NB4 (cell line): ENCODE measurements around the gene NT5C.
"Not testable (repeated sequence)": the region's sequence is repeated elsewhere in the genome, so short reads cannot be mapped to it uniquely, and the experiment has no call there.

ENCODE experiments used
- DNase-seq: peaks from one replicate; pipeline ENCODE4 v3.0.0; 2010; ENCODE audit warnings: low read depth
- H3K4me3 ChIP-seq: one replicate; pipeline ENCODE4 v1.5.1; 2011; ENCODE audit warnings: mild to moderate bottlenecking, low read depth, low read length, moderate library complexity
- MYC ChIP-seq: IDR thresholded peaks from 2 replicates; pipeline ENCODE4 v1.6.1; 2011; ENCODE audit warnings: low read depth, low read length
- POLR2A ChIP-seq: IDR thresholded peaks from 2 replicates; pipeline ENCODE4 v1.6.1; 2011; ENCODE audit warnings: mild to moderate bottlenecking; ENCODE audit not compliant: insufficient read length; ENCODE audit errors: extremely low read depth
- TF ChIP-seq, protein P1 (sequence below): IDR thresholded peaks from one replicate; pipeline ENCODE4 v1.5.1; 2012; ENCODE audit warnings: low read depth, low read length
- TF ChIP-seq, protein P2 (sequence below): IDR thresholded peaks from 2 replicates; pipeline ENCODE4 v1.6.1; 2011; ENCODE audit warnings: low read depth, low read length

NT5C gene

DNA sequence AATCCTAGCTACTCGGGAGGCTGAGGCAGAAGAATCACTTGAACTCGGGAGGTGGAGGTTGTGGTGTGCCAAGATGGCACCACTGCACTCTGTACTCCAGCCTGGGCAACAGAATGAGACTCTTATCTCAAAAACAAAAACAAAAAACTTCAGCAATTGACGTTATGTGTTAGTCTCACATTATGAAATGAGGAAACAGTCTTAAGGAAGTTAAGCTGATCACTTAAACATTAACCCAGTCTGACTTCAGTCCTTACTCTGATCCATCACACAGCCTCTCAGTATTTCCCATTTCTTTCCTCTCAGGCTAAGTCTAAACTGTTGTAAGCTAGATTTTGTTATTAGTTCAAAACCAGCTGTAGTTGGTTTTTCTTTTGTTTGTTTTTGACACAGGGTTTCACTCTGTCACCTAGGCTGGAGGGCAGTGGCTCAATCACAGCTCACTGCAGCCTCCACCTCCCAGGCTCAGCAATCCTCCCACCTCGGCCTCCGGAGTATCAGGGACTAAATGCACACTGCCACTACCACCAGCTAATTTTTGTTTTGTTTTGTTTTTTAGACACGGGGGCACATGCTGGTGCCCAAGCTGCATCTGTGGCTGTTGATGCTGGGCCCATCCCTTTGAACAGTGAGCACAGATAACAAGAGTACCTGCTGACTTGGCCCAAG, 16.5 kb upstream of the NT5C start:
- TF ChIP-seq MYC (no peak), POLR2A (no peak)
- TF ChIP-seq, protein P1, sequence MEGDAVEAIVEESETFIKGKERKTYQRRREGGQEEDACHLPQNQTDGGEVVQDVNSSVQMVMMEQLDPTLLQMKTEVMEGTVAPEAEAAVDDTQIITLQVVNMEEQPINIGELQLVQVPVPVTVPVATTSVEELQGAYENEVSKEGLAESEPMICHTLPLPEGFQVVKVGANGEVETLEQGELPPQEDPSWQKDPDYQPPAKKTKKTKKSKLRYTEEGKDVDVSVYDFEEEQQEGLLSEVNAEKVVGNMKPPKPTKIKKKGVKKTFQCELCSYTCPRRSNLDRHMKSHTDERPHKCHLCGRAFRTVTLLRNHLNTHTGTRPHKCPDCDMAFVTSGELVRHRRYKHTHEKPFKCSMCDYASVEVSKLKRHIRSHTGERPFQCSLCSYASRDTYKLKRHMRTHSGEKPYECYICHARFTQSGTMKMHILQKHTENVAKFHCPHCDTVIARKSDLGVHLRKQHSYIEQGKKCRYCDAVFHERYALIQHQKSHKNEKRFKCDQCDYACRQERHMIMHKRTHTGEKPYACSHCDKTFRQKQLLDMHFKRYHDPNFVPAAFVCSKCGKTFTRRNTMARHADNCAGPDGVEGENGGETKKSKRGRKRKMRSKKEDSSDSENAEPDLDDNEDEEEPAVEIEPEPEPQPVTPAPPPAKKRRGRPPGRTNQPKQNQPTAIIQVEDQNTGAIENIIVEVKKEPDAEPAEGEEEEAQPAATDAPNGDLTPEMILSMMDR, result no peak
- TF ChIP-seq, protein P2, sequence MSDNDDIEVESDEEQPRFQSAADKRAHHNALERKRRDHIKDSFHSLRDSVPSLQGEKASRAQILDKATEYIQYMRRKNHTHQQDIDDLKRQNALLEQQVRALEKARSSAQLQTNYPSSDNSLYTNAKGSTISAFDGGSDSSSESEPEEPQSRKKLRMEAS, result no peak
- H3K4me3 ChIP-seq, result no peak overlapping the region
- no peak for DNase-seq

DNA sequence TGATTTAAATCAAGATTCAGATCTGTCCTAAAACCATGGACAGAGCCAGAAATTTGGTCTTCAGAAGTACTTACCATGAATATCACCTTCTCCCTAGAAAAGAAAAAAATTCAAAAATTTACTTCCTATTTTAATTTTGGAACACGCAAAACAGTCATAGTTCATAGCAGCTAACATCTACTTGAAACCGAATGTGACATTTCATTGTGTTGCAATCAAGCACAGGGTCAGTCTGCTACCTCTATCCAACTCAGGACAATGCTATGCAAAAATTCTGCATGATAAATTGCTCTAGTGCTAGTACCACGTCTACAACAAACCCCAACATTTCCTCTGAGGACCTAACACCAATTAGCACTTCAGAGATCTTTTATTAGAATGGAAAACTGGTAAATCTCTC, 15.1 kb upstream of the NT5C start:
- TF ChIP-seq, protein P2, result no peak
- TF ChIP-seq POLR2A, result no peak
- no peak for TF ChIP-seq MYC
- TF ChIP-seq, protein P1, result no peak
- no peak for DNase-seq
- H3K4me3 ChIP-seq, result no peak overlapping the region

DNA sequence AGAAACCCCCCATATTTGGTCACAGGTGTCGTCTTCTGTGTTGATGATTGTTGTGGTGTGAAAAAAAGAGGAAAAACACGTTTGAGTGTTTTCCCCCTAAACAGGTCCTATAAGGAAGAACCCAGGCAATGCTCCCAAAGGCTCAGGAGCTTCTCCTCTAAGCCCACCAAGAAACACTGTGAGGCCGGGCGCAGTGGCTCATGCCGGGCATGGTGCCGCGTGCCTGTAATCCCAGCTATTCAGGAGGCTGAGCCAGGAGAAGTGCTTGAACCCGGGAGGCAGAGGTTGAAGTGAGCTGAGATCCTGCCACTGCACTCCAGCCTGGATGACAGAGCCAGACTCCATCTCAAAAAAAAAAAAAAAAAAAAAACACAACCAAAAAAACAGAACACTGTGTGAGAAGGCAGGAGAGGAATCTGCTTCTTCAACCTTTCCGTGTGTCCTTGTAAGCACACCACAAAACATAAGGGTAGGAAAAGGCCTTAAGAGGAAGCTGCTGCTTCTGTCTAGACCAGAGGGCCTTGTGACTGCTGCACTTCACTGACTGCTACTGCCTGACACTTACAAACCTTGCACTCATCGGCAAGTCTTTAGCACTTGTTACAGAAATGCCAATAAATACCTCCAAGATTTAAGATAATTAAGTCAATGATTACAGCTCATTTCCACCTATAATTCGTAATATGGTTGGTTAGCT, 13.4 kb upstream of the NT5C start:
- TF ChIP-seq POLR2A (no peak), MYC (no peak)
- TF ChIP-seq, protein P2, result no peak
- TF ChIP-seq, protein P1, result no peak
- DNase-seq, result no peak
- no peak overlapping the region for H3K4me3 ChIP-seq

DNA sequence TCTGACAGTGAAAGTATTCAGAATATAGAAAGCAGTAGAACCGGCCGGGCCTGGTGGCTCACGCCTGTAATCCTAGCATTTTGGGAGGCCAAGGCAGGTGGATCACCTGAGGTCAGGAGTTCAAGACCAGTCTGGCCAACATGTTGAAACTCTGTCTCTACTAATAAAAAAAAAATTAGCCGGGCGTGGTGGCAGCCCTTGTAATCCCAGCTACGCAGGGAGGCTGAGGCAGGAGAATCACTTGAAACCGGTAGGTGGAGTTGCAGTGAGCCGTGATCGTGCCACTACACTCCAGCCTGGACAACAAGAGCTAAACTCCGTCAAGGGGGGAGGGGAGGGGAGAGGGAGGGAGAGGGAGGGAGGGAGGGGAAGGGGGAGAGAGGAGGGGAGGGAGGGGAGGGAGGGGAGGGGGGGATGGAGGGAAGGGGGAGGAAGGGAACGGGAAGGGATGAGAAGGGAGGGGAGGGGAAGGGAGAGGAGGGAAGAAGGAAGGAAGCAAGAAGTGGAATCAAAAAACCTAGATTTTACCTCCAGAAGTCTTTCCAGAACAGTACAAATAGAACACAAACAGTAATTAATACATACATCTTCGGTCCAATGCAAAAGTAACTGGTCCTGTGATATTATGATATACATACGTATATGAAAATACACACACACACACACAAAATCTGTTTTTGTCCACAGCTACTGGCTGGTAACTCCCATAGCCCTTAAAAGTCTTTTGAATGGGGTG, 10.9 kb upstream of the NT5C start:
- DNase-seq, result no peak
- no peak for TF ChIP-seq MYC
- no peak for TF ChIP-seq POLR2A
- TF ChIP-seq, protein P1, result no peak
- TF ChIP-seq, protein P2, result no peak
- no peak overlapping the region for H3K4me3 ChIP-seq

DNA sequence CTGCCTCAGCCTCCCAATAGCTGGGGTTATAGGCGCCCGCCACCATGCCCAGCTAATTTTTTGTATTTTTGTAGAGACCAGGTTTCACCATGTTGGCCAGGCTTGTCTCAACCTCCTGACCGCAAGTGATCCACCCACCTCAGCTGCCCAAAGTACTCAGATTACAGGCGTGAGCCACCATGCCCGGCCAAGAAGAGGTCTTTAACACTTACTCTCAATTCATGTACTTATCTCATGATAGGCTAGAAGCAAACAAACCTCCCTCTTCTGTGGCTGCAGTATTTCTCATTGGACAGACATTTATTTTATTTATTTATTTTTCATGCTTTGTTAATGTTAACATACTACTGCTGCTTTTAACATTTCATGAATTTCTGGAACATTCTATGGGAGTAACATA, 7.0 kb upstream of the NT5C start:
- H3K4me3 ChIP-seq, result no peak overlapping the region
- DNase-seq, result no peak
- no peak for TF ChIP-seq MYC
- no peak for TF ChIP-seq POLR2A
- TF ChIP-seq, protein P1, result no peak
- TF ChIP-seq, protein P2, result no peak

DNA sequence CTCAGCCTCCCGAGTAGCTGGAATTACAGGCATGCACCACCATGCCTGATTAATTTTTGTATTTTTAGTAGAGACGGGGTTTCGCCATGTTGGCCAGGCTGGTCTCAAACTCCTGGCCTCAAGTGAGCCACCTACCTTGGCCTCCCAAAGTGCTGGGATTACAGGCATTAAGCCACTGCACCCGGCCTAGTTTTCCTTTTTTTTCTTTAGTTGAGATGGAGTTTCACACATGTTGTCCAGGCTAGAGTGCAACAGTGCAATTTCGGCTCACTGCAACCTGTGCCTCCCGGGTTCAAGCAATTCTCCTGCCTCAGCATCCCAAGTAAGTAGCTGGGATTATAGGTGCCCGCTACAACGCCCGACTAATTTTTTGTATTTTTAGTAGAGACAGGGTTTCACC, 6.2 kb upstream of the NT5C start:
- DNase-seq, H3K4me3 ChIP-seq: not testable (repeated sequence)
